ENCODE data around the gene TDRD12. TPM values are rescaled to one million over a fixed set of nuclear protein-coding genes. Genes with fewer than 3 reads are reported as not detected.

Gene TDRD12
- polyA plus RNA-seq, 1 experiment = 0.07 TPM

DNA sequence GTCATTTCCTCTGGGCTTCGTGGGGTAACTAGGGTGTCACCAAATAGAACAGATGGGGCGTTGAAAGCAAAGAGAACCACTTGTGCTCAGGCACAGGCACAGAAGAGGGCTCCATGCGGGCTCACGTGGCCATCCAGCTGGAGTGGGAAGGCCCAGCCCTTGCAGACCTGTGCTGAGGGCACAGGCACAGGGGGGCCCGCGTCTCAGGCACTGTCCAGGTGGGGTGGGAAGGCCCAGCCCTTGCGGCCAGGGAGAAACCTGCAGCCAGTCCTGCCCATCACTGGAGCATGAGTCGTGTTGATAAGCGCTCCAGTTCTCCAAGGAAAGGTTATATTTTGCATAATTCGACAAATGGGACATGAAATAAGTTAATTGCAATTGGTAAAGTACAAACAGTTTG, 92.5 kb downstream of the TDRD12 start:
- peaks cover 9% of the 10 kb centered on the region for H3K27me3 ChIP-seq (ENCODE audit: control insufficient read depth, insufficient read depth, low read length)
- no peaks in the 10 kb centered on the region for H3K9me3 ChIP-seq (ENCODE audit: control insufficient read depth, insufficient read depth, low read length)

DNA sequence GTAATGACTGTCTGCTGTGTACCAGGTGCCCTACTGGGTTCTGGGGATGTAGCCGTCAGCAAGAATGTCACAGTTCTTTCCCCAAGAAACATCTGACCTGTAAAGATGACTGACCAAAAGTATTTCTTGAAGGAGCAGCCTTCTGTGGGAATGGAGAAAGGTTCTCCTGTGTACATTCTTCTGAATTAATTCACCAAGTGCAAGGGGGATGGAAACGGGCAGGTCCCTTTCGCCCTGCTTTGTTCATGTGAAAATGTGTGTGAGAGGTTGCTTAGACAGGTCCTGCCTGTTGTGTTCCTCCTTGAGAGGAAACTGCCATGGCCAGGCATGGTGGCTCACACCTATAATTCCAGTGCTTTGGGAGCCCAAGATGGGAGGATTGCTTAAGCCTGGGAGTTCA, 93.0 kb downstream of the TDRD12 start:
- CTCF ChIA-PET = no interaction called here
- H3K27ac ChIP-seq (ENCODE audit: low read depth, low read length) = no peak overlapping the region
- H3K9me3 ChIP-seq (ENCODE audit: control insufficient read depth, insufficient read depth, low read length) = no peaks in the 10 kb centered on the region
- POLR2A ChIA-PET = no interaction called here
- no peak for DNase-seq (ENCODE audit: low read depth, low spot score)
- no peak overlapping the region for H3K4me3 ChIP-seq (ENCODE audit: low read depth, low read length)
- TF ChIP-seq, protein P1, sequence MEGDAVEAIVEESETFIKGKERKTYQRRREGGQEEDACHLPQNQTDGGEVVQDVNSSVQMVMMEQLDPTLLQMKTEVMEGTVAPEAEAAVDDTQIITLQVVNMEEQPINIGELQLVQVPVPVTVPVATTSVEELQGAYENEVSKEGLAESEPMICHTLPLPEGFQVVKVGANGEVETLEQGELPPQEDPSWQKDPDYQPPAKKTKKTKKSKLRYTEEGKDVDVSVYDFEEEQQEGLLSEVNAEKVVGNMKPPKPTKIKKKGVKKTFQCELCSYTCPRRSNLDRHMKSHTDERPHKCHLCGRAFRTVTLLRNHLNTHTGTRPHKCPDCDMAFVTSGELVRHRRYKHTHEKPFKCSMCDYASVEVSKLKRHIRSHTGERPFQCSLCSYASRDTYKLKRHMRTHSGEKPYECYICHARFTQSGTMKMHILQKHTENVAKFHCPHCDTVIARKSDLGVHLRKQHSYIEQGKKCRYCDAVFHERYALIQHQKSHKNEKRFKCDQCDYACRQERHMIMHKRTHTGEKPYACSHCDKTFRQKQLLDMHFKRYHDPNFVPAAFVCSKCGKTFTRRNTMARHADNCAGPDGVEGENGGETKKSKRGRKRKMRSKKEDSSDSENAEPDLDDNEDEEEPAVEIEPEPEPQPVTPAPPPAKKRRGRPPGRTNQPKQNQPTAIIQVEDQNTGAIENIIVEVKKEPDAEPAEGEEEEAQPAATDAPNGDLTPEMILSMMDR (IDR thresholded peaks at IDR 0.05; ENCODE audit: low read depth, low read length) = no peak
- H3K27me3 ChIP-seq (ENCODE audit: control insufficient read depth, insufficient read depth, low read length) = peaks cover 9% of the 10 kb centered on the region

More for the DNA sequence above, 92.5 kb downstream of the TDRD12 start:
- Histone ChIP-seq H3K27ac (ENCODE audit: low read depth, low read length) (no peak overlapping the region), H3K4me3 (ENCODE audit: low read depth, low read length) (no peak overlapping the region)
- POLR2A ChIA-PET = no interaction called here
- no peak for DNase-seq (ENCODE audit: low read depth, low spot score)
- TF ChIP-seq, protein P1 (IDR thresholded peaks at IDR 0.05; ENCODE audit: low read depth, low read length) = no peak
- CTCF ChIA-PET = no interaction called here

DNA sequence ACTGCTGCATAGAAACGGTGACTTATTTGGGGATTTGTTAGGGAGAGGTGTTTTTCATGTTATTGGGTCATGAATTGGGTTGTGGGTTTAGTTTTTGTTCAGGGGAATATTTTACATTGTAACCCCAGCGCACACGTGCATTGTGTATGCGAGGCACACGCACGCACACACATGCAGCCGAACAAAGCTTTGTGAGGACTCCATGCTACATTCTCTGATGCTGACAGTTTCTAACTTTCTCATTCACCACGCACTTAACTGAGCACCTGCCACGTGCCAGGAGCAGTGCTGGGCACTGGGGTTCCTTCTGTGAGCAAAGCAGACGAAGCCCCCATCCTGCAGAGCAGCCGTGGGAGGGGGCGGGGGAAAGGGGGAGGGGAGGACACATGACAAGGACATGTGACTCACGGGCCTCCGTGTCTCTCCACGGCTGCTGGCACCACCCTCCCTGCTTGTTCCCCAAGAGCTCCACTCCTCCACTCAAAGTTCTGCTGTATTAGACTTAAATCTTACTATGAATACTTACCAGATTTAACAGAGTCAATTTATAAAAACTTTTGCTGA, 94.4 kb downstream of the TDRD12 start:
- H3K9me3 ChIP-seq (ENCODE audit: control insufficient read depth, insufficient read depth, low read length) = no peaks in the 10 kb centered on the region
- no peak overlapping the region for H3K4me3 ChIP-seq (ENCODE audit: low read depth, low read length)
- H3K27me3 ChIP-seq (ENCODE audit: control insufficient read depth, insufficient read depth, low read length) = peaks cover 9% of the 10 kb centered on the region
- ChIA-PET POLR2A (no interaction called here), CTCF (no interaction called here)
- TF ChIP-seq, protein P1 (IDR thresholded peaks at IDR 0.05; ENCODE audit: low read depth, low read length) = no peak
- DNase-seq (ENCODE audit: low read depth, low spot score) = no peak
- H3K27ac ChIP-seq (ENCODE audit: low read depth, low read length) = no peak overlapping the region

DNA sequence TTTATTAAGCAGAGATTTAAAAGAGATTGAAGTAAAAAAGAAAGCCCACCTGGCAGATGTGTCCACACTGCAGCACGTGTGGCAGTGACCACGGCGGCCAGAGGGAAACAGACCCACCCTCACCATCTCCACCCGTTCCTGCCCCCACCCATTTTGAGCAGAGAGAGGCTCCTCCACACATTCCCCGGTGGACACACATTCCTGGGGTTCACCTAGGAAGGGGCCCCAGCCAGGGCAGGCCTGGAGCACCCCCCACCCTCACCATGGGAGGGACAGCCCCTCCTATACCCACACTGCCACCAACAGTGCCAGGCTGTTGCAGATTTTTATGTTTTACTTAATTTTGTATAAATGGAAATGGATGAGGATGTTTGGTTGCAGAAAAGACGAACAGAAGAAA, 95.1 kb downstream of the TDRD12 start:
- POLR2A ChIA-PET = no interaction called here
- peaks cover 4% of the 10 kb centered on the region for H3K27me3 ChIP-seq (ENCODE audit: control insufficient read depth, insufficient read depth, low read length)
- no peaks in the 10 kb centered on the region for H3K9me3 ChIP-seq (ENCODE audit: control insufficient read depth, insufficient read depth, low read length)
- CTCF ChIA-PET = no interaction called here
- H3K4me3 ChIP-seq (ENCODE audit: low read depth, low read length) = no peak overlapping the region
- TF ChIP-seq, protein P1 (IDR thresholded peaks at IDR 0.05; ENCODE audit: low read depth, low read length) = no peak
- H3K27ac ChIP-seq (ENCODE audit: low read depth, low read length) = no peak overlapping the region
- DNase-seq (ENCODE audit: low read depth, low spot score) = no peak

DNA sequence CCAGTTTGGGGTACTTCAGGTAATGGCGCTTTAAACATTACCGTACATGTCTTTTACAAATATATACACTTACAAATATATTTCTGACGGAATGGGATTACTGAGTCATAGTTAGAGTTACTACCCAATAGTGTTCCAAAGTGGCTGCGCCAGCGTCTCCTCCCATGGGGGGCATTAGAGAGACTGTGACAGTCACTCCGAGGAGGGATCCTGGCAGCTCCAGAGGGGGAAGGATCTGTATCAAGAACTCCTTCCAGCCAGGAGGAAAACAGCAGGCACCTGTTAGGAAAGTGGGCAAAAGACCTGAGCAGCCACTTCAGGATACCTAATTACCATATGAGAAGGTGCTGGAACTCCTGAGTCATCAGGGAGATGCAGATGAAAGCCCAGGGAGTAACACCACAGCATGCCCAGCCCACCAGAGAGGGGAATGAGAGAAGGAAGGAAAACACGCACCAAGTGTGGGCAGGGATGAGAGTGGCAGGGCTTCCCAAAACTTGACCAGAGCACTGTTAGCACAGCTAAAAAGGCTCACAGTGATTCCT, 97.1 kb downstream of the TDRD12 start:
- H3K4me3 ChIP-seq (ENCODE audit: low read depth, low read length) = no peak overlapping the region
- H3K27me3 ChIP-seq (ENCODE audit: control insufficient read depth, insufficient read depth, low read length) = no peaks in the 10 kb centered on the region
- H3K9me3 ChIP-seq (ENCODE audit: control insufficient read depth, insufficient read depth, low read length) = no peaks in the 10 kb centered on the region
- no peak overlapping the region for H3K27ac ChIP-seq (ENCODE audit: low read depth, low read length)
- no peak for DNase-seq (ENCODE audit: low read depth, low spot score)
- CTCF ChIA-PET = no interaction called here
- POLR2A ChIA-PET = no interaction called here
- TF ChIP-seq, protein P1 (IDR thresholded peaks at IDR 0.05; ENCODE audit: low read depth, low read length) = no peak
